ENCODE results near the gene TOGARAM1.
A peak's percentile ranks its signal among the peaks of the same experiment; 100 is the strongest.

The TOGARAM1 gene

GRCh38 chr14:44956866-44957265, 5.1 kb upstream of the TOGARAM1 start:
- Histone ChIP-seq H3K4me2 (ENCODE audit: low read length, poor library complexity, severe bottlenecking) (no peak overlapping the region), H2AK5ac (ENCODE audit: low read length, severe bottlenecking) (no peak overlapping the region), H3K14ac (ENCODE audit: low read length in 2 of 2) (no peak overlapping the region), H3K79me1 (replicated peaks; ENCODE audit: low read length, poor library complexity, severe bottlenecking) (peaks cover 9% of the 10 kb centered on the region), H2BK12ac (ENCODE audit: low read length in 2 of 2) (no peak overlapping the region), H3K23ac (ENCODE audit: low read length in 2 of 2) (no peak overlapping the region), H3K4me3 (ENCODE audit: insufficient read depth in 1 of 2, low read depth in 1 of 2, low read length in 2 of 2) (no peak overlapping the region), H2BK15ac (ENCODE audit: low read depth, poor library complexity, severe bottlenecking) (no peak overlapping the region), H3K18ac (ENCODE audit: low read depth in 1 of 2, low read length in 2 of 2) (no peak overlapping the region), H3K4ac (ENCODE audit: low read depth in 1 of 2, low read length in 2 of 2) (no peak overlapping the region), H3K4me1 (ENCODE audit: control insufficient read depth, insufficient read depth, low read depth, low read length) (no peaks in the 10 kb centered on the region), H4K91ac (ENCODE audit: low read length) (no peak overlapping the region), H3K9me3 (ENCODE audit: control insufficient read depth, low read length) (no peaks in the 10 kb centered on the region), H3K27ac (ENCODE audit: low read length, poor library complexity, severe bottlenecking) (no peak overlapping the region), H2BK5ac (ENCODE audit: low read depth, low read length, poor library complexity, severe bottlenecking) (no peak overlapping the region), H4K8ac (ENCODE audit: low read length) (no peak overlapping the region), H3K9ac (ENCODE audit: low read length) (no peak overlapping the region), H2BK120ac (ENCODE audit: low read depth, low read length) (no peak overlapping the region), H2AFZ (ENCODE audit: low read depth, low read length) (no peak overlapping the region), H3K27me3 (ENCODE audit: control insufficient read depth in 1 of 2, insufficient read depth in 1 of 2, low read length in 2 of 2) (no peaks in the 10 kb centered on the region), H3K36me3 (ENCODE audit: control insufficient read depth in 1 of 2, insufficient read depth in 2 of 2, low read depth in 1 of 2, low read length in 2 of 2) (peaks cover 0 to 11% of the 10 kb centered on the region in 2 experiments)
- 100% methylated on average over 2 of the region's 3 CpGs for WGBS
- no peak for DNase-seq

DNA sequence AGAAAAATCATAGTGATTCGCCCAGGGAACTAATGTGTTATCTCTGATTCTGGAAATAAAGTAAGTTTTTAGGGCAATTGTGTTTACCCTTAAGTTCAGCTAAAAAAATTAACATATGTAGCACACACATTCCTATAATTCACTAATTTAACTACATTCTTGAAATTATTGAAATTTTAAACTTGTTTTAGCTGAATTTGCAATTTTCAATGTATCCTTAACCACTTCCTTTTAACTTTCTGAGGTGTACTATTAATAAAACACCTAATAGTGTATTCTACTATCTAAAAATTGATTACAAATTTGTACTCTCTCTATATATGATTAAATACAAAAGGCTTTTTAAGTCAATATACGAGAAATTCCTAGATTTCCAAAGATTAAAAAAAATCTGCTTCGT, 2.5 kb upstream of the TOGARAM1 start:
- Histone ChIP-seq H4K8ac (ENCODE audit: low read length) (no peak overlapping the region), H2AFZ (ENCODE audit: low read depth, low read length) (no peak overlapping the region), H3K9me3 (ENCODE audit: control insufficient read depth, low read length) (no peaks in the 10 kb centered on the region), H2BK5ac (ENCODE audit: low read depth, low read length, poor library complexity, severe bottlenecking) (no peak overlapping the region), H3K79me1 (replicated peaks; ENCODE audit: low read length, poor library complexity, severe bottlenecking) (peaks cover 4% of the 10 kb centered on the region), H3K4me2 (ENCODE audit: low read length, poor library complexity, severe bottlenecking) (no peak overlapping the region), H3K36me3 (ENCODE audit: control insufficient read depth in 1 of 2, insufficient read depth in 2 of 2, low read depth in 1 of 2, low read length in 2 of 2) (no peaks in the 10 kb centered on the region), H2BK120ac (ENCODE audit: low read depth, low read length) (no peak overlapping the region), H3K18ac (ENCODE audit: low read depth in 1 of 2, low read length in 2 of 2) (no peak overlapping the region), H3K27me3 (ENCODE audit: control insufficient read depth in 1 of 2, insufficient read depth in 1 of 2, low read length in 2 of 2) (no peaks in the 10 kb centered on the region), H3K4me1 (ENCODE audit: control insufficient read depth, insufficient read depth, low read depth, low read length) (peaks cover 3% of the 10 kb centered on the region), H2BK15ac (ENCODE audit: low read depth, poor library complexity, severe bottlenecking) (no peak overlapping the region), H3K27ac (ENCODE audit: low read length, poor library complexity, severe bottlenecking) (no peak overlapping the region), H3K14ac (ENCODE audit: low read length in 2 of 2) (no peak overlapping the region), H4K91ac (ENCODE audit: low read length) (no peak overlapping the region), H2AK5ac (ENCODE audit: low read length, severe bottlenecking) (no peak overlapping the region), H2BK12ac (ENCODE audit: low read length in 2 of 2) (no peak overlapping the region), H3K4me3 (ENCODE audit: insufficient read depth in 1 of 2, low read depth in 1 of 2, low read length in 2 of 2) (peak overlapping the region in 1 of 2 experiments; percentile 92), H3K23ac (ENCODE audit: low read length in 2 of 2) (no peak overlapping the region), H3K4ac (ENCODE audit: low read depth in 1 of 2, low read length in 2 of 2) (no peak overlapping the region), H3K9ac (ENCODE audit: low read length) (peak overlapping the region; percentile 94)
- 100% methylated on average over 2 of the region's 3 CpGs for WGBS
- no peak for DNase-seq

GRCh38 chr14:44960146-44960545, 1.8 kb upstream of the TOGARAM1 start:
- Histone ChIP-seq H3K9me3 (ENCODE audit: control insufficient read depth, low read length) (no peaks in the 10 kb centered on the region), H3K27ac (ENCODE audit: low read length, poor library complexity, severe bottlenecking) (no peak overlapping the region), H2BK12ac (ENCODE audit: low read length in 2 of 2) (no peak overlapping the region), H2BK5ac (ENCODE audit: low read depth, low read length, poor library complexity, severe bottlenecking) (no peak overlapping the region), H3K36me3 (ENCODE audit: control insufficient read depth in 1 of 2, insufficient read depth in 2 of 2, low read depth in 1 of 2, low read length in 2 of 2) (no peaks in the 10 kb centered on the region), H3K9ac (ENCODE audit: low read length) (peak overlapping the region; percentile 94), H3K4me2 (ENCODE audit: low read length, poor library complexity, severe bottlenecking) (peak overlapping the region; percentile 50), H4K91ac (ENCODE audit: low read length) (no peak overlapping the region), H3K18ac (ENCODE audit: low read depth in 1 of 2, low read length in 2 of 2) (no peak overlapping the region), H3K23ac (ENCODE audit: low read length in 2 of 2) (no peak overlapping the region), H3K4me3 (ENCODE audit: insufficient read depth in 1 of 2, low read depth in 1 of 2, low read length in 2 of 2) (peak overlapping the region in 1 of 2 experiments; percentile 92), H4K8ac (ENCODE audit: low read length) (no peak overlapping the region), H2BK120ac (ENCODE audit: low read depth, low read length) (no peak overlapping the region), H3K14ac (ENCODE audit: low read length in 2 of 2) (no peak overlapping the region), H3K4ac (ENCODE audit: low read depth in 1 of 2, low read length in 2 of 2) (no peak overlapping the region), H2AK5ac (ENCODE audit: low read length, severe bottlenecking) (no peak overlapping the region), H2BK15ac (ENCODE audit: low read depth, poor library complexity, severe bottlenecking) (no peak overlapping the region), H3K4me1 (ENCODE audit: control insufficient read depth, insufficient read depth, low read depth, low read length) (peaks cover 3% of the 10 kb centered on the region), H3K27me3 (ENCODE audit: control insufficient read depth in 1 of 2, insufficient read depth in 1 of 2, low read length in 2 of 2) (no peaks in the 10 kb centered on the region), H2AFZ (ENCODE audit: low read depth, low read length) (no peak overlapping the region), H3K79me1 (replicated peaks; ENCODE audit: low read length, poor library complexity, severe bottlenecking) (peaks cover 4% of the 10 kb centered on the region)
- peak; percentile 44 for DNase-seq
- WGBS = 50% methylated on average over 2 of the region's 2 CpGs

DNA sequence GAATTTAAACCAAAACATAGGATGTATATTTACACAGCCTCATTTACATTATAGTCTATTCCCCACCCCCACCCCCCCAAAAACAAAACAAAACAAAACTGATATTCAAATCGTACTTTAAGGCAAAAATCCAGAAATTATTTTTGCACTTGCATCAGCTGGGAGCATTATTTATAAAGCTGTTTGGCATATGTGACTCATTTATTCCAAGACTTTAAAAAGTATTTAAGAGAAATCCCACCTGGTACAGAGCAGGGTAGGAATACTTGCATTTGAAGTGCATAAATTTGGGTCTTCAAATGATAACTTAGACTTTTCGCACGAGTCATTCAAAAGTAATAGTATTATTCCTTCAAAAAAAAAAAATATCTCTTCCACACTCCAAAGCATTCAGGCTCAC, 1.3 kb upstream of the TOGARAM1 start:
- Histone ChIP-seq H3K4me1 (ENCODE audit: control insufficient read depth, insufficient read depth, low read depth, low read length) (peaks cover 3% of the 10 kb centered on the region), H3K18ac (ENCODE audit: low read depth in 1 of 2, low read length in 2 of 2) (no peak overlapping the region), H3K79me1 (replicated peaks; ENCODE audit: low read length, poor library complexity, severe bottlenecking) (no peaks in the 10 kb centered on the region), H3K36me3 (ENCODE audit: control insufficient read depth in 1 of 2, insufficient read depth in 2 of 2, low read depth in 1 of 2, low read length in 2 of 2) (no peaks in the 10 kb centered on the region), H4K91ac (ENCODE audit: low read length) (no peak overlapping the region), H3K9me3 (ENCODE audit: control insufficient read depth, low read length) (no peaks in the 10 kb centered on the region), H2BK120ac (ENCODE audit: low read depth, low read length) (no peak overlapping the region), H4K8ac (ENCODE audit: low read length) (no peak overlapping the region), H3K14ac (ENCODE audit: low read length in 2 of 2) (no peak overlapping the region), H2BK12ac (ENCODE audit: low read length in 2 of 2) (no peak overlapping the region), H2BK5ac (ENCODE audit: low read depth, low read length, poor library complexity, severe bottlenecking) (no peak overlapping the region), H3K23ac (ENCODE audit: low read length in 2 of 2) (no peak overlapping the region), H2AK5ac (ENCODE audit: low read length, severe bottlenecking) (no peak overlapping the region), H3K27me3 (ENCODE audit: control insufficient read depth in 1 of 2, insufficient read depth in 1 of 2, low read length in 2 of 2) (no peaks in the 10 kb centered on the region), H3K27ac (ENCODE audit: low read length, poor library complexity, severe bottlenecking) (no peak overlapping the region), H3K9ac (ENCODE audit: low read length) (peak overlapping the region; percentile 94), H3K4me3 (ENCODE audit: insufficient read depth in 1 of 2, low read depth in 1 of 2, low read length in 2 of 2) (peak overlapping the region in 1 of 2 experiments; percentile 92), H2AFZ (ENCODE audit: low read depth, low read length) (no peak overlapping the region), H2BK15ac (ENCODE audit: low read depth, poor library complexity, severe bottlenecking) (no peak overlapping the region), H3K4ac (ENCODE audit: low read depth in 1 of 2, low read length in 2 of 2) (no peak overlapping the region), H3K4me2 (ENCODE audit: low read length, poor library complexity, severe bottlenecking) (peak overlapping the region; percentile 76)
- DNase-seq = no peak
- WGBS = 4% methylated on average over 2 of the region's 3 CpGs

Data from mesenchymal stem cell (in vitro differentiated cells and primary cell).